Trophoblast cell (in vitro differentiated cells and primary cell): ENCODE results near the gene DLG1.

Source experiments
- DNase-seq, 2 donors: peaks; one replicate each; pipeline ENCODE4 v3.0.0-alpha.2; 2016
- H2AFZ ChIP-seq: 2 replicates; pipeline ENCODE4 v1.6.1; 2013; ENCODE audit warnings: low read length, moderate library complexity, mild to moderate bottlenecking; ENCODE audit not compliant: insufficient read depth, poor library complexity
- H2AK5ac ChIP-seq: 2 replicates; pipeline ENCODE4 v1.6.1; 2013; ENCODE audit warnings: mild to moderate bottlenecking, low read length
- H2BK120ac ChIP-seq: 2 replicates; pipeline ENCODE4 v1.6.1; 2013; ENCODE audit warnings: low read length, mild to moderate bottlenecking, moderate library complexity; ENCODE audit not compliant: insufficient read depth, poor library complexity
- H2BK12ac ChIP-seq: 2 replicates; pipeline ENCODE4 v1.6.1; 2013; ENCODE audit warnings: mild to moderate bottlenecking, low read length, moderate library complexity
- H2BK5ac ChIP-seq: 2 replicates; pipeline ENCODE4 v1.6.1; 2013; ENCODE audit warnings: low read length, low read depth, moderate library complexity, mild to moderate bottlenecking; ENCODE audit not compliant: poor library complexity
- H3K14ac ChIP-seq: 2 replicates; pipeline ENCODE4 v1.6.1; 2013; ENCODE audit warnings: mild to moderate bottlenecking, low read length
- H3K18ac ChIP-seq: 2 replicates; pipeline ENCODE4 v1.6.1; 2013; ENCODE audit warnings: mild to moderate bottlenecking, low read length
- H3K23ac ChIP-seq: 2 replicates; pipeline ENCODE4 v1.6.1; 2013; ENCODE audit warnings: low read length
- H3K27ac ChIP-seq: 2 replicates; pipeline ENCODE4 v1.5.1; 2013; ENCODE audit warnings: low read depth, mild to moderate bottlenecking, inconsistent platforms, low read length, moderate library complexity
- H3K27me3 ChIP-seq: 2 replicates; pipeline ENCODE4 v1.6.1; 2013; ENCODE audit warnings: inconsistent platforms, mild to moderate bottlenecking, low read length, moderate library complexity; ENCODE audit not compliant: insufficient read depth
- H3K36me3 ChIP-seq, 2 experiments: 1 replicate in 1 of 2; 2 replicates in 1 of 2; pipeline ENCODE4 v1.6.1; 2013; ENCODE audit warnings: low read length in 2 of 2, mild to moderate bottlenecking in 2 of 2, moderate library complexity in 1 of 2; ENCODE audit not compliant: insufficient read depth in 2 of 2, control insufficient read depth in 1 of 2
- H3K4ac ChIP-seq: 2 replicates; pipeline ENCODE4 v1.6.1; 2013; ENCODE audit warnings: low read depth, mild to moderate bottlenecking, low read length, moderate library complexity
- H3K4me1 ChIP-seq, 2 experiments: 1 replicate in 1 of 2; 2 replicates in 1 of 2; pipeline ENCODE4 v1.6.1; 2013; ENCODE audit warnings: low read length in 2 of 2, mild to moderate bottlenecking in 2 of 2, moderate library complexity in 1 of 2; ENCODE audit not compliant: insufficient read depth in 2 of 2, control insufficient read depth in 1 of 2
- H3K4me2 ChIP-seq: 2 replicates; pipeline ENCODE4 v1.6.1; 2013; ENCODE audit warnings: inconsistent platforms, mild to moderate bottlenecking, low read length, moderate library complexity
- H3K4me3 ChIP-seq: 2 replicates; pipeline ENCODE4 v1.5.1; 2013; ENCODE audit warnings: mild to moderate bottlenecking, low read depth, low read length, inconsistent platforms
- H3K79me1 ChIP-seq: one replicate; pipeline ENCODE4 v1.6.1; 2013; ENCODE audit warnings: low read length
- H3K79me2 ChIP-seq: 2 replicates; pipeline ENCODE4 v1.6.1; 2013; ENCODE audit warnings: low read length, mild to moderate bottlenecking; ENCODE audit not compliant: control insufficient read depth, insufficient read depth, poor library complexity
- H3K9ac ChIP-seq: 2 replicates; pipeline ENCODE4 v1.6.1; 2013; ENCODE audit warnings: mild to moderate bottlenecking, low read length
- H3K9me3 ChIP-seq: 2 replicates; pipeline ENCODE4 v1.6.1; 2013; ENCODE audit warnings: low read depth, mild to moderate bottlenecking, control low read depth, inconsistent platforms, low read length; ENCODE audit not compliant: insufficient read depth
- H4K12ac ChIP-seq: 2 replicates; pipeline ENCODE4 v1.6.1; 2013; ENCODE audit warnings: low read depth, mild to moderate bottlenecking, low read length, moderate library complexity
- H4K8ac ChIP-seq: 2 replicates; pipeline ENCODE4 v1.6.1; 2013; ENCODE audit warnings: low read depth, mild to moderate bottlenecking, low read length, moderate library complexity
- H4K91ac ChIP-seq: one replicate; pipeline ENCODE4 v1.6.1; 2013; ENCODE audit warnings: low read depth, mild to moderate bottlenecking, low read length, moderate library complexity
- WGBS: extraction: QIAGEN DNeasy Blood & Tissue Kit; methylation state at CpG from one replicate; pipeline ENCODE4 v1.1.7; 2013; ENCODE audit warnings: missing lambda C conversion rate; ENCODE audit not compliant: insufficient read length, insufficient coverage; ENCODE audit errors: extremely low coverage; 5-methylcytosine and 5-hydroxymethylcytosine counted together

DLG1 gene

GRCh38 chr3:197338586-197338985 is 40.2 kb upstream of the DLG1 start:
- no peak overlapping the region for H2AFZ ChIP-seq
- no peaks in the 10 kb centered on the region for H3K9me3 ChIP-seq
- no peaks in the 10 kb centered on the region for H3K79me2 ChIP-seq
- no peak overlapping the region for H3K4me2 ChIP-seq
- H3K23ac ChIP-seq: no peak overlapping the region
- no peak overlapping the region for H3K14ac ChIP-seq
- H3K4me3 ChIP-seq: no peak overlapping the region
- H2BK5ac ChIP-seq: no peak overlapping the region
- H3K27ac ChIP-seq: no peak overlapping the region
- no peak overlapping the region for H3K4ac ChIP-seq
- no peaks in the 10 kb centered on the region for H3K27me3 ChIP-seq
- H2BK120ac ChIP-seq: no peak overlapping the region
- H4K12ac ChIP-seq: no peak overlapping the region
- H2AK5ac ChIP-seq: no peak overlapping the region
- WGBS: no CpG with 5 or more reads among the region's 6 CpGs
- no peak overlapping the region for H4K8ac ChIP-seq
- H3K79me1 ChIP-seq: no peaks in the 10 kb centered on the region
- H3K4me1 ChIP-seq: peaks cover 0 to 3% of the 10 kb centered on the region in 2 experiments
- H4K91ac ChIP-seq: no peak overlapping the region
- no peak for DNase-seq
- H3K18ac ChIP-seq: no peak overlapping the region
- H3K36me3 ChIP-seq: no peaks in the 10 kb centered on the region
- H2BK12ac ChIP-seq: no peak overlapping the region
- no peak overlapping the region for H3K9ac ChIP-seq

DNA sequence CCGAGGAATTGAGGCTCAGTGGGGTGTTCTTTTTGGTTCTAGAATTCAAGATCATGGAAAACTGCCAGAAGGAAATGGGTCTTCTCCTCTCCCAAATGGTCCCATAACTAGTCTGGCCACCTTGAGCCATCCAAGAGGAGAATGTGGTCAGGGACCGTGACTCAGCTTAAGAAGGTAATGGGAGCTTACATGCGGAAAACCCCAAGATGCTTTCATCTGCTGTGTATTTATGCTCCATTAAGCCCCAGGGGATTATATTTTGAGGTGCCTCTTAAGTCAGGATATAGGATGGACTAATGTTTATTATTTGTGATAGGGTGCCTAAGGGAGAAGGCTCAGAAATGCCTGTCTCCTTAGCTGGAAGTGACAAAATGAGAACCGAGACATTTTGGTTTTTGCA is 39.2 kb upstream of the DLG1 start:
- Histone ChIP-seq H4K8ac (no peak overlapping the region), H3K18ac (no peak overlapping the region), H3K14ac (no peak overlapping the region), H3K27me3 (no peaks in the 10 kb centered on the region), H2BK120ac (no peak overlapping the region), H3K4me2 (no peak overlapping the region), H3K79me1 (no peaks in the 10 kb centered on the region), H3K4ac (no peak overlapping the region), H2BK12ac (no peak overlapping the region), H3K36me3 (no peaks in the 10 kb centered on the region), H3K9ac (no peak overlapping the region), H4K91ac (no peak overlapping the region), H2AK5ac (no peak overlapping the region), H4K12ac (no peak overlapping the region), H3K27ac (no peak overlapping the region), H2AFZ (no peak overlapping the region), H2BK5ac (no peak overlapping the region), H3K9me3 (no peaks in the 10 kb centered on the region), H3K4me3 (no peak overlapping the region), H3K23ac (no peak overlapping the region), H3K4me1 (peaks cover 0 to 3% of the 10 kb centered on the region in 2 experiments), H3K79me2 (no peaks in the 10 kb centered on the region)
- no peak for DNase-seq
- no CpG with 5 or more reads among the region's 4 CpGs for WGBS

DNA sequence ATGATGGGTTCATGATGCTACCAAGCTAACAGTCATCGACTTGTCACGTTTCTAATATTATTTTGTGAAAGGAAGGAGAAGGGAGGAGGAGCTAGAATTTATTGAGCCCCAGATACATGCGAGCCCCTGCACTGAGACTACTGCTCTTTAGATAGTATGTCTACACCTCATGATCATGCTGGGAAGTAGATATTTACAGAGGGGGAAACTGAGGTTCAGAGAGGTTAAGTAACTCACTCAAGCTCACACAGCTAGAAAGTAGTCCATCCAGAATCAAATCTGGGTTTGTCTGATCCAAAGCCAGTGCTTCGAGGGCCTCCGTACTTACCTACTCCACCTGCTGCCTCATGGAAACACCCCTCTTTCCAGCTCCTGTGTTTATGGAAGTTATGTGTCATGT is 38.8 kb upstream of the DLG1 start:
- H2BK12ac ChIP-seq: no peak overlapping the region
- no peaks in the 10 kb centered on the region for H3K79me2 ChIP-seq
- no peak overlapping the region for H2AFZ ChIP-seq
- H3K9me3 ChIP-seq: no peaks in the 10 kb centered on the region
- no peak overlapping the region for H4K8ac ChIP-seq
- H4K12ac ChIP-seq: no peak overlapping the region
- H3K4me3 ChIP-seq: no peak overlapping the region
- H3K18ac ChIP-seq: no peak overlapping the region
- no peak for DNase-seq
- no peak overlapping the region for H3K4me2 ChIP-seq
- peaks cover 0 to 3% of the 10 kb centered on the region in 2 experiments for H3K4me1 ChIP-seq
- no CpG with 5 or more reads among the region's 5 CpGs for whole genome bisulfite sequencing
- no peaks in the 10 kb centered on the region for H3K79me1 ChIP-seq
- no peak overlapping the region for H3K9ac ChIP-seq
- no peak overlapping the region for H3K4ac ChIP-seq
- H3K27ac ChIP-seq: no peak overlapping the region
- H3K23ac ChIP-seq: no peak overlapping the region
- no peak overlapping the region for H2BK5ac ChIP-seq
- H2AK5ac ChIP-seq: no peak overlapping the region
- H4K91ac ChIP-seq: no peak overlapping the region
- no peak overlapping the region for H2BK120ac ChIP-seq
- H3K27me3 ChIP-seq: no peaks in the 10 kb centered on the region
- H3K36me3 ChIP-seq: no peaks in the 10 kb centered on the region
- no peak overlapping the region for H3K14ac ChIP-seq

DNA sequence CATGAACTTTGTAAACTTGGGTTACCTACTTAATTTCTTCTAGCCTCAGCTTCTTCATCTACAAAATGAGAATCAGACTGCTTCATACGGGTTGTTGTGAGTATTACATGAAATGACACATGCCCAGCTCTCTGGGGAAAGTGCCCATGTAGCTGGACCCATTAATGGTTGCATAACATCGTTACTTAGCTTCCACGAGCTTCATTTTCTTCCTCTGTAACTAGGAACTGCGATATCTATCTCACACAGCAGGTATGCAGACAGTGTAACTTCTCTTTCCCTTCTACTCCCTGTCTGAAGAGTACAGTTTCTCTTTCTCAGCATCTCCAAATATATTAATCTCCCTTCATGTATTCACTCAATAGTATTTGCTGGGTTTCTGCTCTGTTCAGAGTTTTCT is 37.9 kb upstream of the DLG1 start:
- Histone ChIP-seq H4K91ac (no peak overlapping the region), H3K4me3 (no peak overlapping the region), H3K4me2 (no peak overlapping the region), H3K27me3 (no peaks in the 10 kb centered on the region), H2AFZ (no peak overlapping the region), H3K79me2 (no peaks in the 10 kb centered on the region), H4K8ac (no peak overlapping the region), H2AK5ac (no peak overlapping the region), H3K79me1 (no peaks in the 10 kb centered on the region), H4K12ac (no peak overlapping the region), H3K4me1 (peaks cover 0 to 3% of the 10 kb centered on the region in 2 experiments), H3K36me3 (no peaks in the 10 kb centered on the region), H2BK120ac (no peak overlapping the region), H3K23ac (no peak overlapping the region), H3K14ac (no peak overlapping the region), H3K9ac (no peak overlapping the region), H2BK5ac (no peak overlapping the region), H3K4ac (no peak overlapping the region), H2BK12ac (no peak overlapping the region), H3K9me3 (no peaks in the 10 kb centered on the region), H3K18ac (no peak overlapping the region), H3K27ac (no peak overlapping the region)
- WGBS: no CpG with 5 or more reads among the region's 4 CpGs
- DNase-seq: peak in 1 of 2 donors; percentile 24
